HFFc6 (cell line): ENCODE data around the gene DCAF12. TPM values are rescaled to one million over a fixed set of nuclear protein-coding genes. Genes with fewer than 3 reads are reported as not detected.

Experiments
- DNase-seq: peaks from one replicate; pipeline ENCODE4 v3.0.0-alpha.2; 2018
- H3K27ac Mint-ChIP-seq: 2 replicates; pipeline ENCODE4 v1.8.0; 2020; ENCODE audit warnings: mild to moderate bottlenecking, mixed read lengths
- H3K27me3 Mint-ChIP-seq: 2 replicates; pipeline ENCODE4 v1.8.0; 2021; ENCODE audit warnings: mild to moderate bottlenecking, moderate library complexity, mixed read lengths; ENCODE audit not compliant: insufficient read depth
- H3K36me3 Mint-ChIP-seq: 2 replicates; pipeline ENCODE4 v1.8.0; 2021; ENCODE audit warnings: low read depth, mixed read lengths
- H3K4me1 Mint-ChIP-seq: 2 replicates; pipeline ENCODE4 v1.8.0; 2020; ENCODE audit warnings: low read depth, mixed read lengths
- H3K4me3 Mint-ChIP-seq: 2 replicates; pipeline ENCODE4 v1.8.0; 2020; ENCODE audit warnings: mild to moderate bottlenecking, moderate library complexity, mixed read lengths
- H3K9me3 Mint-ChIP-seq: 2 replicates; pipeline ENCODE4 v1.8.0; 2020; ENCODE audit warnings: mild to moderate bottlenecking, mixed read lengths
- long read RNA-seq: library from polyadenylated mRNA; unstranded; transcript quantifications from one replicate; pipeline ENCODE4 v2.0.0, GENCODE V29; 2019
- total RNA-seq, 6 experiments: library from RNA; stranded (reverse); fragmentation: NEBNext Ultra II Directional; extraction: Animal tissue kit (Norgen Biotek cat#: 25700); gene quantifications; 2 replicates in 1 of 6; 3 replicates in 5 of 6; pipeline ENCODE4 v1.2.3, GENCODE V29; 2021
- TF ChIP-seq, protein P1 (sequence below): fragments of 200-600 bp; sonication (generic); IDR thresholded peaks from 2 replicates; pipeline ENCODE4 v1.5.0; 2021; ENCODE audit warnings: antibody characterized with exemption, mild to moderate bottlenecking

Gene DCAF12
- 10 to 100 TPM; 18.0 to 23.2 (median 19.1) TPM for total RNA-seq
- long read RNA-seq, transcript DCAF12-201 (9 exons, 3,667 nt): major isoform, 20 of 25 reads
- long read RNA-seq, partial matches to known transcripts: 1 of 25 reads
- long read RNA-seq, other reads (novel, unspliced or antisense): 4 of 25 reads

DNA sequence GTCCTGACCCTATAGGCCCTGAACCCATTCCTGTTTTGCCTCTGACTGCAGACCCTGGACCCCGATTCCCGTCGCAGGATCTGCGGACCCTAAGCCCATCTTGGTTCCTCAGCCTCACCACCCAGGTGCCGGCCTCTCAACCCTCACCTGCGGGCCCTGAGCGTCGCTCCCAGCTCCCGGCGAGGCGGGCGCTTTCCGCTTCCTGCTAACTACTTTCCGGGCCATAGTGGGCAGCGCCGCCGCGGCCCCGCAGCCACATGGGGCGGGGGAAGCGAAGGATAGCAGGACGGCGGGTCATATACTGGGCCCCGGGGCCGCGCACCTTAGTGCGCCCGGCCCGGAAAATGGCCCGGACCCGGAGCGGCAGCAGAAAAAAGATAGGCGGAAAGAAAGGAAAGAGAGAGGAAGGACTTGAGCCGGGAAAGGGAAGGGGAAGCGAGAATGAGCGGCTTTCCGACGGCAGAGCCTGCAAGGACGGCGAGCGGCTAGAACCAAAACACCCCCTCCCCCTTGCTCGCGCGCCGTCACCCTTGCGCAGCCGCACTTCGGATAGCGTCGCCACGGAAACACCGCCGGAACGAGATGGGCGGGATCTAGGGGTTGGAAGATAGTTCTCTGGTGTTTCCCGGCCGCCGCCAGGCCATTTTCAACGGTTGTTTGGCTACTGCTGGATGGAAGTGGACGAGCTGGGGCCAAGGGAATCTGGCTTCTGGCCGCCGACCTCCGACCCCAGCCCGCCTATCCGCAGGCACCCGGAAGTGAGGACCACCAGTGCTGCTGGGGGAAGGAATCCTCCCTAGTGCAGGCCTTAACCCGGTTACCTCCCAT is at the start of gene DCAF12:
TSS of gene DCAF12 (minus strand) at position 492 of the 828 bp plus-strand sequence. CDS start at position 225, 267 bp downstream.
- Mint-ChIP-seq H3K4me3 (peak within 1 kb of the TSS; percentile 100), H3K9me3 (no peaks in the 10 kb centered on the region), H3K27me3 (no peaks in the 10 kb centered on the region), H3K27ac (peak within 1 kb of the TSS; percentile 99), H3K4me1 (peaks cover 40% of the 10 kb centered on the region), H3K36me3 (peaks cover 32% of the 10 kb centered on the region)
- TF ChIP-seq, protein P1, sequence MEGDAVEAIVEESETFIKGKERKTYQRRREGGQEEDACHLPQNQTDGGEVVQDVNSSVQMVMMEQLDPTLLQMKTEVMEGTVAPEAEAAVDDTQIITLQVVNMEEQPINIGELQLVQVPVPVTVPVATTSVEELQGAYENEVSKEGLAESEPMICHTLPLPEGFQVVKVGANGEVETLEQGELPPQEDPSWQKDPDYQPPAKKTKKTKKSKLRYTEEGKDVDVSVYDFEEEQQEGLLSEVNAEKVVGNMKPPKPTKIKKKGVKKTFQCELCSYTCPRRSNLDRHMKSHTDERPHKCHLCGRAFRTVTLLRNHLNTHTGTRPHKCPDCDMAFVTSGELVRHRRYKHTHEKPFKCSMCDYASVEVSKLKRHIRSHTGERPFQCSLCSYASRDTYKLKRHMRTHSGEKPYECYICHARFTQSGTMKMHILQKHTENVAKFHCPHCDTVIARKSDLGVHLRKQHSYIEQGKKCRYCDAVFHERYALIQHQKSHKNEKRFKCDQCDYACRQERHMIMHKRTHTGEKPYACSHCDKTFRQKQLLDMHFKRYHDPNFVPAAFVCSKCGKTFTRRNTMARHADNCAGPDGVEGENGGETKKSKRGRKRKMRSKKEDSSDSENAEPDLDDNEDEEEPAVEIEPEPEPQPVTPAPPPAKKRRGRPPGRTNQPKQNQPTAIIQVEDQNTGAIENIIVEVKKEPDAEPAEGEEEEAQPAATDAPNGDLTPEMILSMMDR: no peak
- DNase-seq: peak; percentile 77

DNA sequence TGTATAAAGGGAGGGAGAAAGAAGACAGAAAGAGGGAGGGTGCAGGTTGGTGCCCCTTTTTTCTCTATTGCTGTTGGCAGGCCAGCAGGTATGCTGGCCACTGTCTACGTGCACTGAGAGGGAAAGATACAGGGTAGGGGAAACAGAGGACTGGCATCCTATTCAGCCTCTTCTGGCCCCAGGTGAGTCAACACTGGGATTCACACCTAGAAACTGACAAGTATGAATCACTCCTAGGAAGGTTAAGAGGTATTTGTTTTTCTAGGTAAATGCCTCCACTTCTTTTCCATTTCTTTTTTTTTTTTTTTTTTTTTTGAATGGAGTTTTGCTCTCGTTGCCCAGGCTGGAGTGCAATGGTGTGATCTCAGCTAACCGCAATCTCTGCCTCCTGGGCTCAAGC is 49.6 kb upstream of the DCAF12 start:
- H3K9me3 Mint-ChIP-seq: no peaks in the 10 kb centered on the region
- TF ChIP-seq, protein P1: no peak
- DNase-seq: no peak
- H3K4me3 Mint-ChIP-seq: no peak overlapping the region
- no peak overlapping the region for H3K27ac Mint-ChIP-seq
- peaks cover 5% of the 10 kb centered on the region for H3K4me1 Mint-ChIP-seq
- H3K36me3 Mint-ChIP-seq: peaks cover 16% of the 10 kb centered on the region
- H3K27me3 Mint-ChIP-seq: peaks cover 3% of the 10 kb centered on the region

DNA sequence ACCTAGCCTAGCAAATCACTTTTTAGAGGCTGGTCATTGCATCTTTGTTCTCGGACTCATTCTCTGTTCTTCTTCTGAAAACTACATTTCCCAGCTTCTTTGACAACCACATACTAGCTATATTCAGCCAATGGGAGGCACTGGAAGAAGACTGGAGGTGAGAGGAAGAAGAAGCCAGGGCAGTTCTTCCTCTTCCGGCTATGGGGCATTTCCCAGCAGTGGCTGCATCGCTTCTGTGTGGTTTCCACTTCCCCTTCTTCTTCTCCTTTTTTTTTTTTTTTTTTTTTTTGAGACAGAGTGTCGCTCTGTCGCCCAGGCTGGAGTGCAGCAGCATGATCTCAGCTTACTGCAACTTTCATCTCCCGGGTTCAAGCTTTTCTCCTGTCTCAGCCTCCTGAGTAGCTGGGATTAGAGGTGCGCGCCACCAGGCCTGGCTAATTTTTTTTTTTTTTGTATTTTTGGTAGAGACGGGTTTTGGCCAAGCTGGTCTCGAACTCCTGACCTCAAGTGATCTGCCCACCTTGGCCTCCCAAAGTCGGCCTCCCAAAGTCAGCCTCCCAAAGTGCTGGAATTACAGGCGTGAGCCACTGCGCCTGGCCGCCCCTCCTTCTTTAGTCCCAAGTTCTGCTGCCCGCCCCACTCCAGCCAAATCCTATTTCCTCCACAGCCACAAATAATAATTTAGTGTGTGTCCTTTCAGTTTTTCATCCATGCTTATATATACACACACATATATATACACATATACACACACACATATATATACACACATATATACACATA is 45.4 kb upstream of the DCAF12 start:
- DNase-seq: no peak
- TF ChIP-seq, protein P1: no peak
- Mint-ChIP-seq H3K4me3 (no peak overlapping the region), H3K27ac (no peak overlapping the region), H3K27me3 (peaks cover 3% of the 10 kb centered on the region), H3K36me3 (no peaks in the 10 kb centered on the region), H3K9me3 (no peaks in the 10 kb centered on the region), H3K4me1 (no peaks in the 10 kb centered on the region)

GRCh38 chr9:34170237-34170991 is 43.9 kb upstream of the DCAF12 start:
- H3K4me1 Mint-ChIP-seq: no peaks in the 10 kb centered on the region
- no peak overlapping the region for H3K27ac Mint-ChIP-seq
- H3K36me3 Mint-ChIP-seq: no peaks in the 10 kb centered on the region
- 0 out of 2 replicates have a peak, but pooled peaks cover 2% of the 10 kb centered on the region for H3K27me3 Mint-ChIP-seq
- H3K4me3 Mint-ChIP-seq: no peak overlapping the region
- DNase-seq: no peak
- TF ChIP-seq, protein P1: no peak
- no peaks in the 10 kb centered on the region for H3K9me3 Mint-ChIP-seq

DNA sequence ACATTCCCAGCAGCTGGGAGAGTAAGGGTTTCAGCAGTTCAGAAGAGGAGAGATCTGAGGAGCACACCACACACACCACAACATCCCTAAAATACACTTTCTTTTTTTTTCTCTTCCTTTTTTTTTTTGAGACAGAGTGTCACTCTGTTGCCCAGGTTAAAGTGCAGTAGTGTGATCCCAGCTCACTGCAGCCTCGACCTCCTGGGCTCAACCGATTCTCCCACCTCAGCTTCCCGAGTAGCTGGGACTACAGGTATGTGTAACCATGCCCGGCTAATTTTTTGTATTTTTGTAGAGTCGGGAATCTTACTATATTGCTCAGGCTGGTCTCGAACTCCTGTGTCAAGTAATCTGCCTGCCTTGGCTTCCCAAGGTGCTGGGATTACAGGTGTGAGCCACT is 42.6 kb upstream of the DCAF12 start:
- Mint-ChIP-seq H3K9me3 (no peaks in the 10 kb centered on the region), H3K4me1 (peaks cover under 1% of the 10 kb centered on the region; the same call in 1 of the 2 replicates), H3K27me3 (0 out of 2 replicates have a peak, but pooled peaks cover 2% of the 10 kb centered on the region), H3K36me3 (no peaks in the 10 kb centered on the region), H3K27ac (no peak overlapping the region), H3K4me3 (no peak overlapping the region)
- TF ChIP-seq, protein P1: no peak
- no peak for DNase-seq
